C4-2B (cell line): ENCODE results near the gene MAGI2.

Experiments
- ZFX ChIP-seq: fragments of 450-650 bp; IDR thresholded peaks from 2 replicates; pipeline ENCODE4 v1.6.1; 2017
- TF ChIP-seq, protein P1 (sequence below): fragments of 450-650 bp; conservative IDR thresholded peaks from 2 replicates; pipeline ENCODE4 v1.5.1; 2017; ENCODE audit warnings: mild to moderate bottlenecking

DNA sequence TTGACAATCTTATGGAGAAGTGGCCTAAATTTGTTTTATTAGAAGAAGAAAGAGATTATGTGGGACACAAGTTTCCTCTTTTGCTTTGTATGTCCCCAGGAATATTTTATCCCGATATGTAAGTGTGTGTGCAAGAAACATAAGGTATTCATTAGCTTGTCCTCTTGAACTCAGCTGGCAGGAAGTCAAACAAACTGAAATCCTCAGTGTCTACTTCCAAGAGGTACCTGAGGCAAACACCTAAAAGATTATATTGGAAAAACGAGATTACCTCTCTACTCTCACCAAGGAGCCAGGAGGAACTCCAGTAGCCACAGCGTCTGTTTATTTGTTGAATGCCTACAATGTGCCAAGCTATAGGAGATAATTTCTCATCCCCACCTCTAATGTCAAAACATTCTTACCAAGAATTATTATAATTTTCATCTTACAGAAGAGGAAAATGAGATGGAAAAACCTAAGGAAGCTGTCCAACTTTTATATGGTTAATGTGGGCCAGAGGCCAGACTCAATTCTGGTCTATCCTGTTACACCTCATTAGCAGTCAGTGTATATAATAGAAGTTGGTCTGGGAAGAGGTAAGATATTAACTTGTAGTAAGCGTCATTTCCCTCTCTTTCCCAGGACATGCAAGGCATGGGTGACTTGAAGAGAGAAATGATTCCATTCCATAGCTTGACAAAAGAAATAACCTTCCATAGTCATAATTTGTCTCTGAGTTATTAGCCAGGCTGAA is 692.7 kb downstream of the MAGI2 start:
- TF ChIP-seq, protein P1, sequence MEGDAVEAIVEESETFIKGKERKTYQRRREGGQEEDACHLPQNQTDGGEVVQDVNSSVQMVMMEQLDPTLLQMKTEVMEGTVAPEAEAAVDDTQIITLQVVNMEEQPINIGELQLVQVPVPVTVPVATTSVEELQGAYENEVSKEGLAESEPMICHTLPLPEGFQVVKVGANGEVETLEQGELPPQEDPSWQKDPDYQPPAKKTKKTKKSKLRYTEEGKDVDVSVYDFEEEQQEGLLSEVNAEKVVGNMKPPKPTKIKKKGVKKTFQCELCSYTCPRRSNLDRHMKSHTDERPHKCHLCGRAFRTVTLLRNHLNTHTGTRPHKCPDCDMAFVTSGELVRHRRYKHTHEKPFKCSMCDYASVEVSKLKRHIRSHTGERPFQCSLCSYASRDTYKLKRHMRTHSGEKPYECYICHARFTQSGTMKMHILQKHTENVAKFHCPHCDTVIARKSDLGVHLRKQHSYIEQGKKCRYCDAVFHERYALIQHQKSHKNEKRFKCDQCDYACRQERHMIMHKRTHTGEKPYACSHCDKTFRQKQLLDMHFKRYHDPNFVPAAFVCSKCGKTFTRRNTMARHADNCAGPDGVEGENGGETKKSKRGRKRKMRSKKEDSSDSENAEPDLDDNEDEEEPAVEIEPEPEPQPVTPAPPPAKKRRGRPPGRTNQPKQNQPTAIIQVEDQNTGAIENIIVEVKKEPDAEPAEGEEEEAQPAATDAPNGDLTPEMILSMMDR, result no peak
- TF ChIP-seq ZFX, result no peak
